HG02763 (cell line): ENCODE measurements around the gene DCPS.
"Not testable (repeated sequence)": the region's sequence is repeated elsewhere in the genome, so short reads cannot be mapped to it uniquely, and the experiment has no call there.

Experiments
- ATAC-seq: cut with Tn5 transposase; IDR thresholded peaks from one replicate; pipeline ENCODE4 v1.9.1; 2021; ENCODE audit warnings: mild to moderate bottlenecking, moderate library complexity; ENCODE audit not compliant: unreplicated experiment

DCPS gene, protein sequence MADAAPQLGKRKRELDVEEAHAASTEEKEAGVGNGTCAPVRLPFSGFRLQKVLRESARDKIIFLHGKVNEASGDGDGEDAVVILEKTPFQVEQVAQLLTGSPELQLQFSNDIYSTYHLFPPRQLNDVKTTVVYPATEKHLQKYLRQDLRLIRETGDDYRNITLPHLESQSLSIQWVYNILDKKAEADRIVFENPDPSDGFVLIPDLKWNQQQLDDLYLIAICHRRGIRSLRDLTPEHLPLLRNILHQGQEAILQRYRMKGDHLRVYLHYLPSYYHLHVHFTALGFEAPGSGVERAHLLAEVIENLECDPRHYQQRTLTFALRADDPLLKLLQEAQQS

DNA sequence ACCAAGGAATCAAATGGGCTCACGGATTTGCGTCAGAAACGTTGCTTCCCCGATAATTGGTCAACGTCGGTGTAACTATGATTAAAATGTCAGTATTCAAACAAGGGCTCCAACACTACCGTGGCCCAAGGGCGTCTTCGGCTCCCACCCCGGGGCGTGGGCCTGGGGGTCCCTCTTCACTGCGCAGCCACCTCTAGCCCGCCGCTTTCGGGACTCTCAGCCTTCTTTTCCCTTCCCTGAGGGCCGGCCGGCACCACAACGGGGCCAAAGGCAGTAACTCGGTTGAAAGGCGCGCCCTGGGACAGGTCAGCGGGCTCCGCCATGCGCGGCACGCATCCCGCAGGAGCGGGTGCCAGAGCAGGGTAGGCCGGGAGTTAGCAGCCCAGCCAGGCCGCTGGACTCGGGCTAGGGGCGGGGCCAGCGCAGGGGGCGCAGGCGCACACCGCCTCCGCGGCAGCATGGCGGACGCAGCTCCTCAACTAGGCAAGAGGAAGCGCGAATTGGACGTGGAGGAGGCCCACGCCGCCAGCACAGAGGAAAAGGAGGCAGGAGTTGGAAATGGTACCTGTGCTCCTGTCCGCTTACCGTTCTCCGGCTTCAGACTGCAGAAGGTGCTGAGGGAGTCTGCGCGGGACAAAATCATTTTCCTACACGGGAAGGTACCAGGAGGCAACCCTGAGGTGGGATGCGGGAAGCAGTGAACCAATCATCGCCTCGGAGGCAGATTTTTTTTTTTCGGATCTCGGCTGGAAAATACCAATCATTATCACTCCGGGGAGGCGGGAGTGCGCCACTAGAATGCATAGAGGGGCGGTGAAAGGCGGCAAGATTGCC lies at the start of gene DCPS:
TSS of gene DCPS (plus strand) at position 438 of the 834 bp plus-strand sequence. CDS start at position 459, 21 bp downstream.
- peak; percentile 91 for ATAC-seq

DNA sequence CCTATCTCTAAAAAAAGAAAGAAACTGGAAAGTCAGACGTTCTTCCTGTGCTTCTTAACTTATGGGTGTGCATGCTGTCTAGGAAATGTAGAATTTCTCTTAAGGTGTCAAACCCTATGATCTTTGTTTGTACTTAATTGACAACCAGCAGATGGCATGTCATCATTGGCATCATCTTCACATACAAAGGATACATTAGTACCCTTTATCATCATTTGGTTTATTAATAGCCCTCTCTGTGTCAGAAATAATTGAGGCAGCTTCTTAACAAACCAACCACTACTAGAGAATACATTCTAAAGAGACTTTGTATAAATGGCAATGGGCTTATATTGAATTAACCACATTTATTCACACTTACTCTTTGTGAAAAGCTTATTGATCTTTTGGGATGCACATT lies 49.0 kb upstream of the DCPS start:
- ATAC-seq = no peak

DNA sequence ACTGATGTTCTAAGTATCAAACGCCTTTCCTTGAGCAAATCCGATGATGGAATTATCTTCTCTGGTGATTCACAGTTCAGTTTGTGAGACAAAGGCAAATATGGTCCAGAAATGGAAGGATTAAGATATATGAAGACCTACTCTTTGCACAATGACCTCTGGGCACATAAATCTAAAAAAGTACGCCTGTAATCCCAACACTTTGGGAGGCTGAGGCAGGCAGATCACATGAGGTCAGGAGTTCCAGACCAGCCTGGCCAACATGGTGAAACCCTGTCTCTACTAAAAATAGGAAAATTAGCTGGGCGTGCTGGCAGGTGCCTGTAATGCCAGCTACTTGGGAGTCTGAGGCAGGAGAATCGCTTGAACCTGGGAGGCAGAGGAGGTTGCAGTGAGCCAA lies 48.4 kb upstream of the DCPS start:
- ATAC-seq = not testable (repeated sequence)

DNA sequence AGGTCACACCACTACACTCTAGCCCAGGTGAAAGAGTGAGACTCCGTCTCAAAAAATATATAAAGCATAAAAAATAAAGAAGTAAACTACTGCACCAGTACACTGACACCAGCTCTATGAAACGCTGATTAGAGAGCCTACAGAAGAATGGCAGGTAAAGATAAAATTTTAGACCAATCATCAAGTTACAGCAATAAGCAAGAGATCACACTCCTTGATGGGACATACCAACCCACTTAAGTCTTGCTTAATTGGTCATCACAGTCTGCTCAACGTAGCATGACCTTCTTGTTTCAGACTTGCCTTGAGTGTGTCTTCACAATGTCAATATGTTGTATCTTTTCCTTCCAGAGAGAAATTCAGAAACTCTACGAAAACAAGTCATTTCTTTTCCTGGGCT lies 47.6 kb upstream of the DCPS start:
- ATAC-seq = no peak

DNA sequence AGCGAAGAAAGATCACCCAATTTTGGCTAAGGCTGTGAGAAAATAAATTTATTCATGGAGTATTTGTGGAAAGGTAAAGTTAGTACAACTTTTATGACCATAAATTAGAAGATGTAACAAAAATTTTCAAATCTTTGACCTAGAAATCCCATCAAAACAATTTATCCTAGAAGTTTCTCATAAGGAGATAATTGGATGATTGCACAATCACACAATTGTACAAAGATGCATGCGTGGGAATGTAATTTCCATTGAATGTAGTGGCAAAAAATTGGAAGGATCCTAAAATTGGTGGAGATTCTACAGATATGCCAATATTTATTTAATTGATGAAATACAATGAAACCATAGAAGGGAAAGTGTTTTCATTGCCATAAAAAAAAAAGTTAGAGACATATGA lies 46.7 kb upstream of the DCPS start:
- no peak for ATAC-seq

DNA sequence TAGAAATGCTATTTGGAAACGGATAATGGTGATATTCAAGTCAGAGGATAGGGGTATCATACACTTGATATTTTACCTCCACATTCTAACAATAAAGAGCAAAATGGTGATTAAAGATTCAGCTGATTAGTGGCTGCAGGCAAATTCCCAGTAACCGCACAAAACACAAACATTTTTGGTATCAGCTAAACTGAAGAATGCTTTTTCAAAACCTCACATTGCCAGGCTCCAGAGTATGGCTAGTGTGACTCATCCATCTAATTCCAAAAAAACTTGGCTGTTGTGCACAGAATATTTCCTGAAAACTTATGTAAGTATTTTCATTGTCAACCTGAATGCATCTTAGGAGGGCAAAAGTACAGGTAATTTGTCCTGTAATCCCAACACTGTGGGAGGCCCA lies 46.1 kb upstream of the DCPS start:
- no peak for ATAC-seq

DNA sequence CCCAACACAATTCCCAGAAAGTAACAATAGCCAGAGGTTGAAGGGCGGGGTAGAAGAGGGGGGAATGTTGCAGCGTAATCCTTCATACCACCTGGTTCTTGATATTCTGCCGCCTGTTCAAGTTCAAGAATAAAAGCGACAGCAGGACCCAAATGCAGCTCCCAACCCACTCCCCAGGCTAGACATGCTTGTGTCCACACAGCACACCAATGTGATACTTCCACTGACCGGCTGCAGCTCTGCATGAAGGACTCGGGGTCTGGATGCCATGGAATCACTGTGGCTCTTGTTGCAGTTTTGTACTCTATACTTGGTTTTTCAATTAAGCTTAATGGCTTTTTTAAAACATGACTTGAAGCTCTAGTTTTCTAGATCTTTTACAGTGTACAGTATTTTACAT lies 41.6 kb upstream of the DCPS start:
- ATAC-seq = no peak

DNA sequence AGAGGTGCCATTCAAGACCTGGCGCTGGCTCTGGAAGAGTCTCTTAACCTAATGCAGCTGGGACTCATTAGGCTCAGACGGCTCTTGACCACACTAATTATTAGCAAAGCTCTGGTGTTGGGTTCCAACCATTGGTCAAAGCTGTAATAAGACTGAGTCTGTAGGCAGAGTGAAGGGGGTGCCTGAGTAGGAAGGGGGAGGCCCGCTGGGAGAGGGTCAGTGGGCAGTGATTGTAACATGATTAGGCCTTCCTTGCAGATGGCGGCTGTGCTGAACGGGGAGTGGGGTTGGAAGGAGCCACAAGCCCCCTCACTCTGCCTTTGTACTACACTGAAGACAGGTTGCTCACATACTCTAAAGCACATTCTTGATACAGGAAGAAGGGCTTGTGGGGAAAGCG lies 40.4 kb upstream of the DCPS start:
- ATAC-seq = no peak

DNA sequence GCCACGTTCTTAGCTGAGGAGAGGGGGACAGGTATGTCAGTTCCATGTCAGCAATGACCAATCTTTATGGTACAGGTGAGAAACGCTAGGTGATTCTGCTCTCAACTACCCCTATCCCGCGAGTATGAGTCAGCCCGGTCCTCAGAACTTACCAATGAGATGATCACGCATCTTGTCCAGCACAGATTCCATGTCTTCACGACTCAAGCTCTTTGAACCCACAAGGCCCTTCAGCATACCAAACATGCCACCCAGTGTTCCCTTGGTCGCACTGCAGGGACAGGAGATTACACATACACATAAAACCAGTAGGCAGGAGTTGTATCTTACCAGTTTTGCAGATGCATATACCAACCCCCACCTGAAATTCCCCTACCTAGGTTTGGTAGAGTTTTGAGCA lies 38.0 kb upstream of the DCPS start:
- no peak for ATAC-seq

DNA sequence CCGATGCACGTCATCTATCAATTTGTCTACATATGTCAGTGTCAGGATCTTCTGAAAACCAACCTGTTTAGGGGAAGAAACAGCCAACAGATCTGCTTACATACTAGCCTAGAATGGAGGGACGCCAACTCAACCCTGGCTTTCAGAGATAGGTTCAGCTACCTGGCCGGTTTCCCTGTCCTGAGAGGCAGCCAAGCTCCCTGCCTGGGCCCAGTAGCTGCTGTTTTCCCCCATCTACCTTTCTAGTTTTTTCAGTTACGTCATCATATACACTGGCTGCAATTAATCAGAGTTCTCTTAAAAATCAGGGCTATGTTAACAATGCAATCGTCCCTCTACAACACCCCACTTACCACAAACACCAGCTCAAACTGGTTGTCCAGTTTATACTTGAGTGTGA lies 36.2 kb upstream of the DCPS start:
- ATAC-seq = no peak

DNA sequence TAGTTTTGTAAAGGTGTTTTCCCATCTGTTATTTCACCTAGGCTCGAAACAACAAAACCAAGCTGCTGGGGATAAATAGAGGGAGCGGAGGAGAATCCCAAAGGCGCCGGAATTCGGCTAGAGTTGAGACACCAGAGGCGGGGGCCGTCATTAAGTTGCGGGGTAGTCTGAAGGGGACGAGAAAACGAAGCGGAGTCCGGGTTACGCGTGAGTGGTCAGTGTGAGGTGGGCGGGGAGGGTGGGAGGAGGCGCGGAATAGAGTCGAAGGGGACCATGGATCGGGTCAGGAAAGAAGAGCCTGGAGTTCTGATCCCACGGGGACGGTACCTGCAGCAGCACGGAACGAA lies 35.5 kb upstream of the DCPS start:
- ATAC-seq = no peak

DNA sequence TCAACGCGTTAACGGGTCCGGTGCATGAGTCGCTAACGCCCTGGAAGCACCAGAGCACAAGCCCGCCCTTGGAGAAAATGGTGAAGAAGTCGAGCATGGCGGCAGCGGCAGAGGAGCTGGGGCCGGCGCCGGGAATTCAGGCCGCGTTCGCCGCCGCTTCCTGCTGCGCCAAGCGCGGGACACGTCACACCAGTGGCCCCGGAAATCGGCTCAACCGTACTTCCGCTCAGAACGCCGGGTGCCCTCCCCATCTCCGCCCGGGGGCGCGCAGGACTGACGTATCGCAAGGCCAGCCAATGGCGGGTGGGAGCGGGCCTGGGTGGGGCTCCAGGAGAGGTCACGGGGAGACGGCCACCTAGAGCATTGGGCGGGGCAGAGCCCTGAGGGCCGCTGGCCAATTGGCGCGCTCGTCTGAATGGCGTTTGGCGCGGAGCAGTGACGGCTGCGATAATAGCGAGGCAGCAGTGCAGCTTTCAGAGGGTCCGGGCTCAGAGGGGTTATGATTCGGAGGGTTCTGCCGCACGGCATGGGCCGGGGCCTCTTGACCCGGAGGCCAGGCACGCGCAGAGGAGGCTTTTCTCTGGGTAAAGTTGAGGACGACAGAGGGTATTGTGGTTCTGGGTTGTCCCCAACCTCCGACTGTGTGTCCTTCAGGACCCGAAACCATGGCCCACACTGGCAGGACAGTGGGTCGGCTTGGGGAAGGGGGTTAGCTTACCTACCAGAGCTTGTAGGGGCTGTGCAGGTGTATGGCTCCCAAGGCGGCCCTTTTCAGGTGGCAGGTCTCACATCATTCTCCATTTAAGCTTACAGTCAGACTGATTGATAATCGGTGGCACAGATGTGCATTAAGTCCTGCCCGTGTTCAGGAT lies 34.9 kb upstream of the DCPS start, which contains the start of the genes FOXRED1 and SRPRA:
TSS of gene FOXRED1 (plus strand) at position 447 of the 872 bp plus-strand sequence. CDS start at position 500, 53 bp downstream.
TSS of gene SRPRA (minus strand) at position 188 of the 872 bp plus-strand sequence. CDS start at position 97, 91 bp downstream.
- peak; percentile 99 for ATAC-seq

DNA sequence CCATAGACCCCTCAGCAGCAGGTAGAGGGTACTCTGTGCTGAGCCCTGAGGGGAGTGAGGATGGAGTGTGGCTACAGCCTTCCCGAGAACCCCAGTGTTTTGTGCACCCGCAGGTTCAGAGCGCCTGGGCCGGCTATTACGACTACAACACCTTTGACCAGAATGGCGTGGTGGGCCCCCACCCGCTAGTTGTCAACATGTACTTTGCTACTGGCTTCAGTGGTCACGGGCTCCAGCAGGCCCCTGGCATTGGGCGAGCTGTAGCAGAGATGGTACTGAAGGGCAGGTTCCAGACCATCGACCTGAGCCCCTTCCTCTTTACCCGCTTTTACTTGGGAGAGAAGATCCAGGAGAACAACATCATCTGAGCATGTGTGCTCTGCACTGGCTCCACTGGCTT lies 26.5 kb upstream of the DCPS start:
- no peak for ATAC-seq

DNA sequence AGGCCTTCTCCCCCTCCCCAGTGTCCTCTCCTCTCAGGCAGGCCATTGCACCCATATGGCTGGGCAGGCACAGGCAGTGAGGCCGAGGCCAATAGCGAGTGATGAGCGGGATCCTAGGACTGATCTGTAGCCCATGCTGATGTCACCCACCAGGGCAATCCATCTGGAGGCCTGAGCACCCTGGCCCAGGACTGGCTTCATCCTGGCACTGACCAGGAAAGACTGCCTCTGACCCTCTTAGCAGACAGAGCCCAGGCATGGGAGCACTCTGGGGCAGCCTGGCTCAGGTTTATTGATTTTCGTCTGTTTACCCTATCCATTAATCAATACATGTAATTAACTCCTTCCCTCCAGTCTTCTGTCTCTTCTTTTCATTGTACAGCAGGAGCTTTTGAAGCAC lies 26.1 kb upstream of the DCPS start:
- no peak for ATAC-seq

DNA sequence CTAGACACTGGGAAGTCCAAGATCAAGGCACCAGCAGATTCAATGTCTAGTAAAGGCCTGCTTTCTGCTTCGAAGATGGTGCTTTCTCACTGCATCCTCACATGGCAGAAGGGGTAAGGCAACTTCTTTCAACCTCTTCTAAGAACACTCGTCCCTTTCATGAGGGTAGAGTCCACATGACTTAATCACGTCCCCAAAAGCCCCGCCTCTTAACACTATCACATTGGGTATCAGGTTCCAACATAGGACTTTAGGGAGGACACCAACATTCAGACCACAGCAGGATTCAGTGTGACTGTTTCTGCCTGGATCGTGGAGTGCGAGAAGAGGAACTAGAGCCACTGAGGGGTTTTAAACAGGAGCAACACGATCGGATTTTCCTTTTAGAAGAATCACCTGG lies 24.7 kb upstream of the DCPS start:
- no peak for ATAC-seq

DNA sequence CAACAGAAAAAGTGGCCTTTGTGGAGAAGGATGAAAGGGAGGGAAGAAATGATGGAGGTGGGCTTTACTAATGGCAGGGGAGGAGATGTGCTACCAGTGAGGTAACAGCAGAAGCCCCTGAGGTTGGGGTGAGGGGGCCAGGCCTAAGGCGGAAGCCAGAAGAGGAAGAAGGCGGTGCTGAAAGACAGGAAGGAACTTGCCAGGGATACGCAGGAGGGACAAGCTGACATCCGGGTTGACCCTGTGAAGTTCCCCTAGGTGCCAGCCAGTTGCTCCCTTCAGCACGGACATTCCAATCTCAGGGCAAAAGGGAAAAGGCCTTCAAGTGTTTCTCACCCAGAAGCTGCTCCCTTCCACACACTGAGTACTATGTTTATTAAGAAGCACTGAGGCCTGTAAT lies 23.3 kb upstream of the DCPS start:
- ATAC-seq = no peak

DNA sequence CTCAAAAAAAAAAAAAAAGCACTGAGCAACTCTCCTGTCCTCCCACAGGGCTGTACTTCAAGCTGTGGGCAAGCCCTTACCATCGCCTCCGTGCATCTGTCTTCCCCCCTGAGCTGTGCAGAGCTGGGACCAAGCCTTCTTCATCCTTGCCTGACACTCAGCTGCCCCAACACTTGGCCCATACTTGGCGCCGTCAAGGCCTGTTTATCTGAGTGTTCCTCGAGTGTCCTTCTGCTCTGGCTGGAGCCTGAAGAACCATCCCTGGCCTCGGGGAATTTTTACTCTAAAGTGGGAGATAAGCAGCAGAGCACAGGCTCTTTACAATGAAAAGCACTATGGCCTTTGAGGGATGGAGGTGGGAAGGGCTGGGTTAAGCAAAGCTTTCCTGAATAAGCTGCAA lies 22.6 kb upstream of the DCPS start:
- ATAC-seq = no peak

DNA sequence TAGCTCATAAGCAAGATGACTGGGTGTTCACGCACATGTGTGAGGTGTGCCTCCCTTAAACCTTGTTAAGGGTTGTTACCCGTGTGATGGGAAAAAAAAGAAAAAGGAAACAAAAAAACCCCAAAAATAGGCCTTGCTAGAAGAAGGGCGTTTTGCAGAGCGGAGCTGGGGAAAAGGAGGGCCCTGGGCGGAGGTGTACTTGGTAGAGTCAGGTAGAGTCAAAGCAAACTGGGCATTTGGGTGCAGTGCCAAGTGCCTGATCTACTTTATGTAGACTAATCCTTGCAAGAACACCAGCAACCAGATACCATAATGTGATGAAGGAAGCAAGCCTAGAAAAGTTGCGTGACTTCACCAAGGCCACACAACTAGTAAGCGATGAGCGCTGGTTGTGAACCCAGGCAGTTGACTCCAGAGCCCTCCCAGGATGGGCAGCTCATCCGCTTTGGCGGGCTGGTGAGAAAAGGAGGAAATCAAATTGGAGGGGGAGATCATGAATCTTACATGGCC lies 22.1 kb upstream of the DCPS start:
- ATAC-seq = no peak

DNA sequence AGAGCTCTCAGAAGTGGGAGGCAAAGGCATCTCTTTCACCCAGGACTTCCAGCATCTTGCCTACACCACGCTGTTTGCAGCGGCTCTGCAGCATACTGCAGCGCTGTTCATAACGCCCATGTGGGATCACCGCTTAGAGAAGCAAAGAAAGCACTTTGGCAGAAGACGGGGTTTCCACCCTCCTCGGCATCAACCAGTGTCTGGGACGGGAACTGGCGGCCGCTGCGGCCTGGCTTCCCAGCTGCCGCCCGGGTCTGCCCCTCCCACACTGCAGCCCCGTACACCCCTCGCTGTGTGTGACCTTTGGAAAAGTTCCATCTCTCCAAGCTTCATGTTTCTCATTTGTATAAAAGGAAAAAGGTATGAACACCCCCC lies 21.5 kb upstream of the DCPS start:
- no peak for ATAC-seq

DNA sequence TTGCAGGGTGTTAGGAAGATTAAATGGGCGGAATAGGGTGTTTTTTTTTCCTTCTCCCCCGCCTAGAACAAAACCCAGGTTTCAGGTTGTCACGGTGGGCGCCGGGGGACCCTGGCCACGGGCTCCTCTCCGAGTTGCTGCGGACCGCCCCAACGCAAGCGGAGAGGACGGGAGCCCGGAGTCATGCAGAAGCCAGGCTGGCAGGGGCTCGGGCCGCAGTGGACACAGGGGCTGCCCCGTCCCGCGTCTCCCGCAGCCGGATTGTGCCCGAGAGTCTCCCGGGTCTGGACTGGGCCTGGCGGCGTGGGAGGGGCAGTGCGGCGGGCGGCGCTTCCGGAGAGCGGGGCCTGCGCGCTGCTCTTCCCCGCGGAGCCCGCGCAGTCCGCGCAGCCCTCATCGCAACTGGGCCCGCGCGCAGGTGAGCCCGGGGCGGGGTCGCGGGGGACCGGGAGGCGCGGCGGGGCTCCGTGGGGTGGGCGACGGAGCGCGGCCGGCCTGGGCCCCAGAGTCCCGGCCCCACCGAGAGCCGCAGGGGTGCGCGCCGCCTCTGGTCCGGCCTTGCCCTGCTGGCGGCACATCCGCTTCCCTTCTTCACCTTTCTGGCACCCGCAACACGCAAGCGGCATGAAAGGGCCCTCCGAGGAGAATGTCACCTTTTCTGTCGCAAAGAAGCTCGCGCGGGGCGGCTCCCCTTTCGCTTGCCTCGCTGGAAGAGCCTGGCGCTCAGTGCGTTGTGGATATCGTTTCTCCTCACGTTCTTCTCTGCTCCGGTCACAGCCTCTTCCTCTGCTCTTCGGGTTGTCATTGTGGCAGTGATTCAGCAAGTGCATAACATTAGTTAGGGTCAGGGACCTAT lies 20.9 kb upstream of the DCPS start, which contains the start of gene TIRAP:
TSS of gene TIRAP (plus strand) at position 358 of the 856 bp plus-strand sequence. CDS start 7,802 bp downstream, outside the sequence.
- ATAC-seq = peak; percentile 49
